H9 (cell line): ENCODE results near the gene LRP5. TPM values are rescaled to one million over a fixed set of nuclear protein-coding genes. Genes with fewer than 3 reads are reported as not detected.

ENCODE experiments used
- DNase-seq: peaks from one replicate; pipeline ENCODE4 v3.0.0-alpha.2; 2017
- H2AFZ ChIP-seq: one replicate; pipeline ENCODE4 v1.6.1; 2013; ENCODE audit warnings: mild to moderate bottlenecking, low read length, control low read depth, moderate library complexity
- H2AK5ac ChIP-seq: 2 replicates; pipeline ENCODE4 v1.6.1; 2013; ENCODE audit warnings: low read length, control low read depth, mixed read lengths; ENCODE audit not compliant: insufficient read length
- H2BK120ac ChIP-seq: one replicate; pipeline ENCODE4 v1.6.1; 2013; ENCODE audit warnings: low read depth, mild to moderate bottlenecking, low read length, control low read depth, inconsistent platforms; ENCODE audit not compliant: poor library complexity, severe bottlenecking
- H2BK12ac ChIP-seq: 2 replicates; pipeline ENCODE4 v1.6.1; 2013; ENCODE audit warnings: low read length, control low read depth, mixed read lengths, low read depth; ENCODE audit not compliant: insufficient read length
- H2BK15ac ChIP-seq: 2 replicates; pipeline ENCODE4 v1.6.1; 2013; ENCODE audit warnings: low read depth, low read length, control low read depth
- H2BK20ac ChIP-seq: one replicate; pipeline ENCODE4 v1.6.1; 2013; ENCODE audit warnings: low read depth, mild to moderate bottlenecking, low read length, control low read depth, inconsistent platforms; ENCODE audit not compliant: poor library complexity, severe bottlenecking
- H2BK5ac ChIP-seq: 2 replicates; pipeline ENCODE4 v1.6.1; 2013; ENCODE audit warnings: low read length, control low read depth, mixed read lengths; ENCODE audit not compliant: insufficient read length
- H3K14ac ChIP-seq: 2 replicates; pipeline ENCODE4 v1.6.1; 2013; ENCODE audit warnings: low read length, control low read depth; ENCODE audit not compliant: insufficient read depth
- H3K18ac ChIP-seq: 2 replicates; pipeline ENCODE4 v1.6.1; 2013; ENCODE audit warnings: low read depth, mild to moderate bottlenecking, mixed read lengths, low read length, control low read depth; ENCODE audit not compliant: insufficient read length
- H3K23ac ChIP-seq: 2 replicates; pipeline ENCODE4 v1.6.1; 2013; ENCODE audit warnings: low read length, control low read depth, mixed read lengths, low read depth; ENCODE audit not compliant: insufficient read length
- H3K23me2 ChIP-seq: 2 replicates; pipeline ENCODE4 v1.6.1; 2013; ENCODE audit warnings: low read depth, mild to moderate bottlenecking, mixed read lengths, low read length, control low read depth; ENCODE audit not compliant: insufficient read length, poor library complexity, severe bottlenecking
- H3K27ac ChIP-seq: 2 replicates; pipeline ENCODE4 v1.5.1; 2013; ENCODE audit warnings: low read length, control low read depth, mixed read lengths, low read depth; ENCODE audit not compliant: insufficient read length
- H3K27me3 ChIP-seq: 2 replicates; pipeline ENCODE4 v1.6.1; 2013; ENCODE audit warnings: low read length, control low read depth, inconsistent platforms; ENCODE audit not compliant: insufficient read depth
- H3K4ac ChIP-seq: 2 replicates; pipeline ENCODE4 v1.6.1; 2013; ENCODE audit warnings: low read depth, mild to moderate bottlenecking, control low read depth, inconsistent platforms, low read length, moderate library complexity
- H3K4me1 ChIP-seq: 2 replicates; pipeline ENCODE4 v1.6.1; 2013; ENCODE audit warnings: low read length, control low read depth, inconsistent platforms; ENCODE audit not compliant: insufficient read depth
- H3K4me2 ChIP-seq: 2 replicates; pipeline ENCODE4 v1.6.1; 2013; ENCODE audit warnings: low read length, control low read depth, mixed read lengths; ENCODE audit not compliant: insufficient read length, insufficient read depth
- H3K56ac ChIP-seq: 2 replicates; pipeline ENCODE4 v1.6.1; 2013; ENCODE audit warnings: low read depth, mild to moderate bottlenecking, mixed read lengths, low read length, control low read depth; ENCODE audit not compliant: insufficient read length
- H3K79me1 ChIP-seq: 2 replicates; pipeline ENCODE4 v1.6.1; 2013; ENCODE audit warnings: low read depth, mild to moderate bottlenecking, moderate library complexity, low read length, control low read depth, inconsistent platforms; ENCODE audit not compliant: insufficient read depth, poor library complexity, severe bottlenecking
- H3K79me2 ChIP-seq: 2 replicates; pipeline ENCODE4 v1.6.1; 2013; ENCODE audit warnings: low read length, control low read depth, inconsistent platforms; ENCODE audit not compliant: insufficient read depth
- H3K9ac ChIP-seq: 2 replicates; pipeline ENCODE4 v1.6.1; 2013; ENCODE audit warnings: low read length, control low read depth, mixed read lengths; ENCODE audit not compliant: insufficient read length; ENCODE audit errors: extremely low read depth
- H3K9me3 ChIP-seq: one replicate; pipeline ENCODE4 v1.6.1; 2013; ENCODE audit warnings: low read depth, low read length, inconsistent platforms; ENCODE audit not compliant: control insufficient read depth
- H3T11ph ChIP-seq: one replicate; pipeline ENCODE4 v1.6.1; 2013; ENCODE audit warnings: mild to moderate bottlenecking, low read length, control low read depth, inconsistent platforms
- H4K20me1 ChIP-seq: one replicate; pipeline ENCODE4 v1.6.1; 2013; ENCODE audit not compliant: control insufficient read depth, insufficient read length, insufficient read depth
- H4K5ac ChIP-seq: 2 replicates; pipeline ENCODE4 v1.6.1; 2013; ENCODE audit warnings: low read depth, mild to moderate bottlenecking, mixed read lengths, low read length, control low read depth; ENCODE audit not compliant: insufficient read length
- H4K8ac ChIP-seq: replicated peaks from 2 replicates; pipeline ENCODE4 v1.6.1; 2013; ENCODE audit warnings: low read length, control low read depth, mixed read lengths, low read depth; ENCODE audit not compliant: insufficient read length
- H4K91ac ChIP-seq: 2 replicates; pipeline ENCODE4 v1.6.1; 2013; ENCODE audit warnings: low read depth, mild to moderate bottlenecking, moderate library complexity, mixed read lengths, low read length, control low read depth; ENCODE audit not compliant: insufficient read length
- H3K27ac Mint-ChIP-seq, 3 experiments: 2 replicates in 2 of 3; 3 replicates in 1 of 3; pipeline ENCODE4 v1.8.0; 2020 to 2021; ENCODE audit warnings: mixed read lengths in 3 of 3, mild to moderate bottlenecking in 1 of 3, moderate library complexity in 1 of 3
- H3K27me3 Mint-ChIP-seq: 2 replicates; pipeline ENCODE4 v1.8.0; 2021; ENCODE audit warnings: low read depth, mild to moderate bottlenecking, moderate library complexity, mixed read lengths
- H3K36me3 Mint-ChIP-seq, 3 experiments: 2 replicates in 2 of 3; 3 replicates in 1 of 3; pipeline ENCODE4 v1.8.0; 2020 to 2021; ENCODE audit warnings: low read depth in 3 of 3, mixed read lengths in 3 of 3; ENCODE audit not compliant: insufficient read depth in 1 of 3
- H3K4me1 Mint-ChIP-seq, 2 experiments: 2 replicates each; pipeline ENCODE4 v1.8.0; 2020; ENCODE audit warnings: mixed read lengths in 2 of 2
- H3K4me3 Mint-ChIP-seq, 2 experiments: 2 replicates in 1 of 2; 3 replicates in 1 of 2; pipeline ENCODE4 v1.8.0; 2020 to 2021; ENCODE audit warnings: mild to moderate bottlenecking in 2 of 2, mixed read lengths in 2 of 2, moderate library complexity in 1 of 2
- H3K9me3 Mint-ChIP-seq, 2 experiments: 2 replicates in 1 of 2; 3 replicates in 1 of 2; pipeline ENCODE4 v1.8.0; 2020; ENCODE audit warnings: mild to moderate bottlenecking in 2 of 2, mixed read lengths in 2 of 2, moderate library complexity in 1 of 2
- CTCF ChIP-seq: fragments of 200-600 bp; sonication (generic); conservative IDR thresholded peaks from 3 replicates; pipeline ENCODE4 v1.8.0; 2021; ENCODE audit warnings: antibody characterized with exemption, mild to moderate bottlenecking
- WGBS: extraction: QIAGEN DNeasy Blood & Tissue Kit; methylation state at CpG from one replicate; pipeline ENCODE4 v1.1.7; 2013; ENCODE audit warnings: missing lambda C conversion rate, low lambda C conversion rate, mixed read lengths; ENCODE audit not compliant: insufficient read length; ENCODE audit errors: extremely low coverage; 5-methylcytosine and 5-hydroxymethylcytosine counted together
- total RNA-seq: library from RNA; stranded (reverse); gene quantifications from 2 replicates; pipeline ENCODE4 v1.2.1, GENCODE V29; 2021

LRP5 gene
- total RNA-seq, 1 experiment from 2014 or later, result 38.4 TPM

GRCh38 chr11:68460741-68461574 is 148.6 kb downstream of the LRP5 start, which contains the start of gene PPP6R3:
PPP6R3 (plus strand) TSS chr11:68460752; CDS start chr11:68537665, 76,913 bp downstream.
- Histone ChIP-seq H4K91ac (no peak within 1 kb of the TSS), H3K18ac (peak within 1 kb of the TSS; percentile 98), H4K20me1 (peaks cover 4% of the 10 kb centered on the region), H2BK20ac (no peak within 1 kb of the TSS), H4K8ac (no peak within 1 kb of the TSS), H3K23me2 (peaks cover 6% of the 10 kb centered on the region), H3K14ac (peak within 1 kb of the TSS; percentile 96), H3K9me3 (no peaks in the 10 kb centered on the region), H2AK5ac (no peak within 1 kb of the TSS), H2AFZ (peak within 1 kb of the TSS; percentile 88), H3K23ac (no peak within 1 kb of the TSS), H3K9ac (peak within 1 kb of the TSS; percentile 84), H2BK12ac (peak within 1 kb of the TSS; percentile 41), H4K5ac (no peak within 1 kb of the TSS), H3K4me2 (peak within 1 kb of the TSS; percentile 99), H3T11ph (no peak within 1 kb of the TSS), H3K79me1 (no peaks in the 10 kb centered on the region), H3K4ac (no peak within 1 kb of the TSS), H3K4me1 (peaks cover 4% of the 10 kb centered on the region), H2BK120ac (no peak within 1 kb of the TSS), H3K27me3 (no peaks in the 10 kb centered on the region), H3K27ac (peak within 1 kb of the TSS; percentile 82), H3K56ac (peak within 1 kb of the TSS; percentile 69), H2BK5ac (no peak within 1 kb of the TSS), H3K79me2 (peaks cover 44% of the 10 kb centered on the region), H2BK15ac (no peak within 1 kb of the TSS)
- Mint-ChIP-seq H3K27me3 (peaks cover 3% of the 10 kb centered on the region; the same call in 1 of the 2 replicates), H3K4me3 (peak within 1 kb of the TSS; percentile 90 to 94), H3K36me3 (peaks cover 0 to 4% (median 4%) of the 10 kb centered on the region in 3 experiments; a peak in 3 of 7 replicates), H3K27ac (peak within 1 kb of the TSS; percentile 94 to 99 (median 98)), H3K9me3 (no peaks in the 10 kb centered on the region; a peak in 1 of 5 replicates), H3K4me1 (peaks cover 25% of the 10 kb centered on the region in 2 experiments)
- no CpG with 5 or more reads among the region's 92 CpGs for WGBS
- TF ChIP-seq CTCF, result no peak
- no peak for DNase-seq
